Measurements from ENCODE around the gene UNC13A.

GRCh38 chr19:17580470-17581144, 107.5 kb downstream of the UNC13A start:
- TF ChIP-seq CTCF (IDR thresholded peaks at IDR 0.05) = no peak
- TF ChIP-seq POLR2A (IDR thresholded peaks at IDR 0.05) = no peak

Measured in gastroesophageal sphincter (tissue), 3 donors.